G401 (cell line): Measurements from ENCODE around the gene GPR137. TPM values are rescaled to one million over a fixed set of nuclear protein-coding genes. Genes with fewer than 3 reads are reported as not detected.

ENCODE experiments used
- DNase-seq: peaks from one replicate; pipeline ENCODE4 v3.0.0-alpha.2; 2015; ENCODE audit warnings: low spot score
- in situ Hi-C: cut with HindIII; loops from 2 replicates; pipeline ENCODE4 v1.10.0; 2016; ENCODE audit warnings: low sequenced_read_pairs, mixed read lengths
- total RNA-seq: library from RNA; depleted of rRNA; stranded (reverse); fragments of >200 nt; shearing (Covaris generic); gene quantifications from 2 replicates; pipeline ENCODE4 v1.2.3, GENCODE V29; 2014

GPR137 gene
- total RNA-seq, 1 experiment from 2014 or later, result 17.8 TPM

DNA sequence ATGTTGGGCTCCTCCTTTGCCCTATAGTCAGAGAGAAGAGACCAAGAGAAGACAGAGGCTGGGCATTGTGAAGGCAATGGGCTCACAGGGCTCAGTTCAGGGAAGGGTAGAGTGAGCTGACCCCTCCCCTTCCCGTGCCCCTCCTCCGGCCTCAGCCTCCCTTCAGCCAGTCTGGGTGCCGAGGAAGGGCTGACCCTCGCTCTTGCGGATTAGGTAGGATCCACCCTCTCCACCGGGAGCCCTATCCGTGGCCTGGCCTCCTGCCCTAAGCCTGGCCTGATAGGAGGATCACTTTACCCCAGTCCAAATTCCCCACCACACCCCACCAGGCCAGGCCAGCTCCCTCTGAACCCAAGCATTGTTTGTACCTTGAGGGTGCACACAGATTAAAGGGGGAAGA lies 37.1 kb upstream of the GPR137 start:
- in situ Hi-C loops, result no loop called here
- no peak for DNase-seq

DNA sequence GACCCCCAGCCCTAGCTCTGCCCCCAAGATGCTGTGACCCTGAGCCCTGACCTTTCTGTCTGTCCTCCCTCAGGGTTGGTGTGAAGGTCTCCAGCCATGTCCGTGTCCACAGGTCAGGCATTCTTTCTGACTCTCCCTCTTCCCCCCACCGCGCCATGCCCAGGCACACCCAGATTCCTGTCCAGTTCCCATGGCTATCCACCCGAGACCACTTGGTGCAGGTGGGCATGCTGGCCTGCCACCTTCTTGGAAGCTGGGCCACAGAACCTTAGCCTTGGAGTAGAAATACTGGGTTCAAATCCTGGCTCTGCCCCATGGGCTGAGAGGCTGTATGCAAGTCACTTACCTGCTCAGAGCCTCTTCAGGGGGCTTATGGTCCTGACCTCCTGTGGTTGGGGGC lies 36.6 kb upstream of the GPR137 start:
- DNase-seq, result no peak
- in situ Hi-C loops, result no loop called here

DNA sequence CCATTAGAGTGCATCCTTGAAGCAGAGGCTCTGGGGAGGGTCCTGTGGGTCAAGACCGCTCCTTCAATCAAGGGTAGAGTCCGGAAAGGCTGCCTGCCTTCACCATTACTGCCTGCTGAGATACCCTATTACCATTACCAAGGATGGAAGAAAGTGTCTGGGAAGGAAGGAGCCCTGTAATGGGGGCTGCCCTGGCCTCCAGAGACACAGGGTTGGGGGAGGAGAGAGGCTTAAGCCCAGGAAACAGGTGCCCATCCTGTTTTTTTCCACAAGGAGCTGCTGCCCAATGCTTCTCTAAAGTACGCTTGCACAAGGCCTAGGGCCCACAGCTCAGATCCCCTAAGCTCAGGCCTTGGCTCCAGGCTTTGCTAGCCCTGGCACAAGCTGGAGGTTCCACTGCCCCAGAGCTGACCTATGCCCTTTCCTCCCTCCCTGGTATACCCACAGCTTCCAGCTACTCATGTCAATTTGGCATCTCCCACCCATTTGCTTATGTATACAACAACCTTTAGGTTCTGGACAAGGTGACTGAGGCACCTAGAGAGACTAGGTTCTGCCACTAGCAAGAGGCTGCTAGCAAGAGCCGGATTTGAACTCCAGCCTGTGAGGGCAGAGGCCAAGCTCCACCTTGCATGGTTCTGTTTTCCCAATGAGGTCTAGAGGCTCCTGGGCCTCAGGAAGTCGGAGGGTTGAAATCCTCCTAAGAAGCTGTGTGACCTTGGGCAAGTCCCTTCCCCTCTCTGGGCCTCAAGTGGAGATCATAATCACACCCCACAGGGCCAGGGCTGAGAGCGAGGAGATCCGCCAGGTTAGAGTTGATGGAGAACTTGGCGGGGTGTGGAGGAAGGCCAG lies 35.9 kb upstream of the GPR137 start:
- no peak for DNase-seq

DNA sequence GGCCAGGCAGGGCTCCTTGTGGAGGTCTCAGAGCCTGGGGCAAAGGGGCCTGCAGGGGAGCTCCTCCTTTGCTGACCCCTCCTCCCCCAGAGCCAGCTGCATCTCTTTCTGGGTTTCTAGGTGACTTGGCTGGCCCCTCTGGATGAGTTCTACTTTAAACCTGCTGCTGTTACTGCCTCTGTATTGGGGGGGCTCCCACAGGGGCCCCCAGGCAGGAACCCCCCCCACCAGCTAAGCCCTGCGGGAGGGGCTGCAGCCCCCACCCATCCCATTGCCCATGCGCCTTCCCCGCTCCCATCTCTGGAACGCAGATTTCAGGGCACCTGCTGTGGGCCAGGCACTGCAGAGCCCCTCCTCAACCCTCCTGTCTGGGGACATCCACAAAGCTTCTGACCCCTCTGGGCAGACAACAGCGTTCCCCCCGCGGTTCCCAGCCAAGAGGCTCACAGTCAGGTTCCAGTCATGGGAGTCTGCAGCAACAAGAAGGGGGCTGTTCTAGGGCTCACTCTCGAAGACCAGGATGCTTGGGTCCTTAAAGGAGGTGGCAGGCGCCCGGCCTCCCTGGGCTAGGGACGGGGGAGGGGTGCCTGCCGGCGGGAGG lies 35.1 kb upstream of the GPR137 start:
- no peak for DNase-seq
- in situ Hi-C loops, result no loop called here

More for the DNA sequence above, 35.9 kb upstream of the GPR137 start:
- in situ Hi-C loops, result no loop called here

DNA sequence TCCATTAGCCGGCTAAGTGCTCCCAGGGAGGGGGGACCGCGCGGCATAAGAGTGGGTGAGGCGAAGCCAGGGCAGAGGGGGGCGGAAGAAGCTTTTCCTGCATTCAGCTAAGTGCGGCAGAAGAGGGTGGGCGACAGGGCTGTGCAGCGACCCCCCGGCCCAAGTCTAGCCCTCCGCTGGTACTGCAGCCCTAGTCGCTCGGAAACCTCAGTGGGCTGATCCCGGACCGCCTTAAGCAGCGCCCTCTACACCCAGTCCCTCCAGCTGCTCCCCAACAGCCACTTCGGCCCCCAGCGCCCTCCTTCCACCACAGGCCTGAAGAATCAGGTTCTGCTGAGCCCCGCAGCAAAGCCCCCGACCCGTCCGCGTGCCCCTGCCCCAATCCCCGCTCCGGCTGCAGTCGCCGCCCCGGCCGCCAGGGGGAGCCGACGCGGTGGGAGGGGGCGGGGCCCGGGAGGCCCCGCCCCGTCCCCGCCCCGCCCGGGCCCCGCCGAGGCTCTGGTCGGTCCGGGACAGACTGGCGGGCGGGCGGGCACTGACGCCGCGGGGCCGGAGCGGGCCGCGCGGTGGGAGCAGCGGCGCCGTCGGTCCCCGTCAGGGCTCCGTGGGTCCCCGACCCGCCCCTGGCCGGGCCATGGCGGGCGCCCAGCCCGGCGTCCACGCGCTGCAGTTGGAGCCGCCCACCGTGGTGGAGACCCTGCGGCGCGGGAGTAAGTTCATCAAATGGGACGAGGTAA lies 34.5 kb upstream of the GPR137 start, which contains the start of gene PLCB3:
TSS of gene PLCB3 (plus strand) at position 515 of the 737 bp plus-strand sequence. CDS start at position 635, 120 bp downstream.
- in situ Hi-C loops, result no loop called here
- no peak for DNase-seq

DNA sequence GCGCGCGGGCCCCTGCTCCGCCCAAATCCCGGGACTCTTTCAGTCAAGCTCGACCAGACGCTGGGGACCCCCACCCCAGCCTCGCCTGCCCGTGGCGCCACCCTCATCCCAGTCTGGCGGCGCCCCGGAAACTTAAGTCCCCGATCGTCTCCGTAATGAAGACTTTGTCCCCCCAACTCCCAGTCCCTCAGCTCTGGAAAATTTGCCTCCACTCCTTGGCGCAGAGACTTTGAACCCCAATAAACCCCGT lies 34.0 kb upstream of the GPR137 start:
- no peak for DNase-seq
- in situ Hi-C loops, result no loop called here

DNA sequence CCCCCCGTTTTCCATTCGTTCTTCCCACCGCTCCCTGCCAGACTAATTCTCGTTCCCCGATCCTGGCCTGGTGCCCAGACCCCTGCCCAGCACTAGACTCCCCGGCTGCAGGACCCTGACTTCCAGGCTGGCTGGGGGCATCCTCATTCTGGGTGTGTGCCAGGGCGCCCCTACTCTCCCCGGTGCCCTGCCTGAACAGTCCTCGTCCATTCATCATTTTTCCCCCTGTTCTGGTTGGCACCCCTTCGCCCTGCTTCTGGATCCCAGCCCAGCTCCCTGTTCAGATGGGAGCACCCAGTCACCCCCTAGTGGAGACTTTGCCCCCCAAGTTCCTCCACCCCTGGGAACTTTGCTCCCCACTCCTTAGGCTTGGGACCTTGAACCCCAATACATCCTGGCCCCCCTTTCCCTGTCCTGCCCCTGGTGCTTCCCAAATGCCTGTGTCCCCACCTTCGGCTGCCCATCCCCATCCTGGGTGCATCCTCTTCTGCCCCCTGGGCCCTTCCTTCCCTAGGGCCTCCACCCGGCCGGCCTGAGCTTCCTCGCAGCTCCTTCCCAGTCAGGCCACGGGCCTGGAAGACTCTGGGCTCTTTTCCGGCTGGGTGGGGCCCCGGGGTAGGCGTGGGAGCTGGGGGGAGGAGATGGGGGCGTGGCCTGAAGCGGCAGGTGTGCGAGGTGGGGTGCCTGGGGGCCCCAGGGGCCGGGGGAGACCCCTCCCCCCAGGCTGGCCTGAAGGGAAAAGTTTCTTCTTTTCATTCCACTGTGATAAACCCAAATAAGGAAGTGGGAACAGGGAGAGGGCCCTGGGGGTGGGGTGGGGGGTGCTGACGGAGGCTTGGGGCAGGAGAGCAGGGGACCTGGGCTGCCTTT lies 33.4 kb upstream of the GPR137 start:
- no peak for DNase-seq
- in situ Hi-C loops, result no loop called here

DNA sequence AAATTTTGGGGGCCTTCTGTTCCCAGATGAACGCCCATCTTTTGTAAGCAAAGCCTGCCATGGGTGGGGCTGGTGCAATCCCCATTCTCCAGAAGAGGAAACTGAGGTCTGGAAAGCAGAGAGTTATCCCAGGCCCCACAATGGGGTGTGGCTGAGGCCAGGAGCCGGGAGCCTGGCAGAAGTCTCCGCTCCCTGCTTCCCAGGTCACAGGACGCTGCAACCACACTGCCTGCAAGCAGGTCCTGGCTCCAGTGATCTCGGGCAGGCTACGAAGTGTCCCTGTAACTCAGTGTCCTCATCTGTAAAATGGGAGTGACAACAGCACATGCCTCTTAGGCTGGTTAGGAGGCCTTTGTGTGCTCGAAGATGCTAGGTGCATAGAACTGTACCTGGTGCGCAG lies 32.6 kb upstream of the GPR137 start:
- in situ Hi-C loops, result no loop called here
- no peak for DNase-seq

DNA sequence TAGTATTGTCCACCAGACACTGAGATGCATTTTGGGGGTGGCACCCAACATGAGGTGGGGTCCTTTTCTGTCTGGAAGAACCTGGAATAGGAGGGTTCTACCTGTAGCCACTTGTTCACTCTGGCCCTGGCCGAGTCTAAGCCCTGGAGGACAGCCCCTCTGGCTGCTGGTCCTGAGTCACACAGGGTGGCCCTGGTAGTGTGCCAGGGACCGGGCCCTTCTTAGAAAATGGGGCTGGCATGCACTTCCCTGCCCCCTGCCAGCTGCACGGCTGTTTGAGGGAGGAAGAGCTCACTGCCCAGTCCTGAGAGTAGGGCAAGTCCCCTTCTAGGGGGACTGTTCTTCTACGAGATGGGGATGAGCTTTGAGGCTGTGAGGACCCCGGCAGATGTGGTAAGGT lies 32.2 kb upstream of the GPR137 start:
- peak; percentile 78 for DNase-seq
- in situ Hi-C loops, result no loop called here

DNA sequence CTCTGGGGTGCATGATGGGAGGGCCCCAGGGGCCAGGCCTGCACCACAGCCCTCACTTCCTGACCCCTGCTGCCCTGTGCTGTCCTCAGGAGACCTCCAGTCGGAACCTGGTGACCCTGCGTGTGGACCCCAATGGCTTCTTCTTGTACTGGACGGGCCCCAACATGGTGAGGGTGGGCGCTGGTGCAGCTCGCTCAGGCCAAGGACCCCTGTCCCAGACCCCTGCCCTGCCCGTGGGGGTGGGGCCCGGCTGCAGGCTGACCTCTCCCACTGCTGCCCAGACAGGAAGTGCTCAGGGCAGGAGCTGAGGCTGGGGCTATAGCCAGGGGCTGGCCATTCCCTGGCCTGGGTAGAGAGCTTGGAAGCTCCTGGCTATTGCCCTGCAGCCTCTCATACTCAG lies 31.3 kb upstream of the GPR137 start:
- in situ Hi-C loops, result no loop called here
- no peak for DNase-seq

DNA sequence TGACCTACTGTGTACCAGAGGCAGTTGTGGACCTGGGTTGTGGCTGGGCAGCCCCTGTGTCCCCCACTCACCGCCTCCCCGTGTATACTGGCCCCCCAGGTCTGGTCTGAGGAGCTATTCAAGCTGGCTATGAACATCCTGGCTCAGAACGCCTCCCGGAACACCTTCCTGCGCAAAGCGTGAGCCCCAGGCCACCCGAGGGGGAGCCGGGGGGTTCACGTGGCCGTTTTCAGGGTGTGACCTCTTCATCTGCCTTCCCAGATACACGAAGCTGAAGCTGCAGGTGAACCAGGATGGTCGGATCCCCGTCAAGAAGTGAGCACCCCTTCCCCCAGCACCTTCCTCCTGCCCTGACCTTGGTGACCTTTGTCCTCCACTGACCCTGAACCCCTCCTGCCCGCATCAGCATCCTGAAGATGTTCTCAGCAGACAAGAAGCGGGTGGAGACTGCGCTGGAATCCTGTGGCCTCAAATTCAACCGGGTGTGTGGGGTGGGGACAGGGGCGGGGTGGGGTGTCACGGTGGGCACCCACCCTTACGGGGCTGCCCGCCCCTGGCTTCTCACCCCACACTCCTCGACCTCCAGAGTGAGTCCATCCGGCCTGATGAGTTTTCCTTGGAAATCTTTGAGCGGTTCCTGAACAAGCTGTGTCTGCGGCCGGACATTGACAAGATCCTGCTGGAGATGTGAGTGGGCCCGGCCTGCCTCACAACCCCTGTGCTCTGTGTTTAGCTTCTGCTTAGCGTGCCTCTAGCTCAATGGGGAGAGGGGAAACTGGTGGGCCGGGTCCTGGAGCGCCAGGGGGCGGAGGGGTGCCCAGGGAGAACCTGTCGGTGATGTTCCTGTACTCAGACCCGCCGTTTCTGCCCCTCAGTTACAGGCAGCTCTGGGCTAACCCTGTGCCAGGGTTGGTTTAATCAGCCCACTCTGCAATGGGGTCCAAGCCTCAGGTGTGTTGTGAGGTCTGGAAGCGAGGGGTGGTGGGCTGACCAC lies 30.2 kb upstream of the GPR137 start:
- no peak for DNase-seq
- in situ Hi-C loops, result no loop called here

DNA sequence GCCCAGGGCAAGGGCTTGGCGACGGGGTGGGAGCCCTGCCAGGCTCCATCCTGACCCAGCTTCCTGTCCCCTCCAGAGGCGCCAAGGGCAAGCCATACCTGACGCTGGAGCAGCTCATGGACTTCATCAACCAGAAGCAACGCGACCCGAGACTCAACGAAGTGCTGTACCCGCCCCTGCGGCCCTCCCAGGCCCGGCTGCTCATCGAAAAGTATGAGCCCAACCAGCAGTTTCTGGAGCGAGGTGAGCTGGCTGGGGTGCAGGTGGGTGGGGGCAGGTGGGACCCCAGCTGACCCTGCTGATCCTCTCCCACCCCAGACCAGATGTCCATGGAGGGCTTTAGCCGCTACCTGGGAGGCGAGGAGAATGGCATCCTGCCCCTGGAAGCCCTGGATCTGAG lies 29.3 kb upstream of the GPR137 start:
- DNase-seq, result no peak
- in situ Hi-C loops, result no loop called here

DNA sequence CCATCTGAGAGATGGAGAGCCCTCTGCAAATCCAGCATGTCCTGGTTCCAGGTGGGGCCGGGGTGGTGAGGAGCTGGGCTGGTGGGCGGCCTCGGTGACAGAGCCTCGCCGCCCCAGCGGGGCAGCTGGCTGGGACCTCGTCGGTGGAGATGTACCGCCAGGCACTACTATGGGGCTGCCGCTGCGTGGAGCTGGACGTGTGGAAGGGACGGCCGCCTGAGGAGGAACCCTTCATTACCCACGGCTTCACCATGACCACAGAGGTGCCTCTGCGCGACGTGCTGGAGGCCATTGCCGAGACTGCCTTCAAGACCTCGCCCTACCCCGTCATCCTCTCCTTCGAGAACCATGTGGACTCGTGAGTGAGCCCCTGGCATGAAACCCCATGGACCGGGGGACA lies 27.3 kb upstream of the GPR137 start:
- no peak for DNase-seq
- in situ Hi-C loops, result no loop called here

DNA sequence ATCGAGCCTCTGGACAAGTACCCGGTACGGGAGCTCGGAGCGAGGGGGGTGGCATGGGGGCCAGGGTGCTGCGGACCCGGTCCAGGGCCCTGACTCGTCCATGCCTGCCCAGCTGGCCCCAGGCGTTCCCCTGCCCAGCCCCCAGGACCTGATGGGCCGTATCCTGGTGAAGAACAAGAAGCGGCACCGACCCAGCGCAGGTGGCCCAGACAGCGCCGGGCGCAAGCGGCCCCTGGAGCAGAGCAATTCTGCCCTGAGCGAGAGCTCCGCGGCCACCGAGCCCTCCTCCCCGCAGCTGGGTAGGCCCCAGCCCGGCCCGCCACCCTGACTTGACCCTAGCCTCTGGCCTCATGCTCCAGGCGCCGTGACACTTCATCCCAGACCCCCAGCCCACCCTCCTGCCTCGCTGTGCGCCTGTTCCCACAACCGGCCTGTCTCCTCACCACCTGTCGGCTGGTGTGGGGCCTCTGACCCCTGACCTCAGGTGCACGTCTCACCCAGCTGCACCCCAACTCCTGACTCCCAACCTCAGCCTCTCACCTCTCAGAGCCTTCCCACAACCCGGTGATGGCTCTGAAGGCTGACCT lies 26.6 kb upstream of the GPR137 start:
- no peak for DNase-seq
- in situ Hi-C loops, result no loop called here

DNA sequence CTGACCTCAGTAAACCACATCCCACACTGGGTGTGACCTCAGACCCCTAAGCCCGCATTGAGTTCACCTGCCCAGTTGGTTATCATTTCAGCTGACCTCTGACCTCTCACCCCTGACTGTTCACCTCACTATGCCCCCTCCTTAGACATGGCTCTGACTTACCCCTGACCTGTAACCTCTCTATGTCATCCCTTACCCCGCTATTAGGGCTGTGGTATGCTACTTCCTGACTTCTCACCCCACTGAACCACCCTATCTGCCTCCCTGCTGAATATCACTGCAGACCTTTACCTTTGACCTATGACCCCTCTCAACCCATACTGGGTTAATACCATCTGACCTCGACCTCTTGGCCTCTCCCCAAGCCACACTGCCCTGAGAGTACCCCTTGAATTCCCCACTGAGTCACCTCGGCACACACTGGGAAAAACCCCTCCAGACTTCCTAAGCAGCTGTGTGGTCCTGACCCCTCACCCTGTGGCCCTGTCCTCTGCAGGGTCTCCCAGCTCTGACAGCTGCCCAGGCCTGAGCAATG lies 26.0 kb upstream of the GPR137 start:
- DNase-seq, result no peak
- in situ Hi-C loops, result no loop called here

DNA sequence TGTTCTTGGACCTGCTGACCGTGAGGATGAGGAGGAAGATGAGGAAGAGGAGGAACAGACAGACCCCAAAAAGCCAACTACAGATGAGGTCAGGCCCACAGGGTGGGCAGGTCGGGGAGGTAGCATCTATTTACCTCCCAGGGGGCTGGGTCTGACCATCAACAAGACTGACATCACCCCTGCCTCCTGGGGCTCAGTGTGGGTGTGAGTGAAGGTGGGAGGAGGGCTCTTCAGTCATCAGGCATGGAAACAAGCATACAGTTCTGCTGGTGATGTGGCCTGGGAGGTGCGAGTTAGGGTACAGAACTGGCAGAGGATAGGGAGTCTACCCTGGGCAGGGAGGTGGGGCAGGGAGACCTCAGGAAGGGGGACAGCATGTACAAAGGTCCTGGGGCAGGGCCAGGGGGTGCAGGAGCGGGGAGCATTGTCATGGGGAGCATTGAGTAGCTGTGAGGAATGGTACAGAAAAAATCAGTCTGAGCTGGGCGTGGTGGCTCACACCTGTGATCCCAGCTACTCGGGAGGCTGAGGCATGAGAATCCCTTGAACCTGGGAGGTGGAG lies 25.4 kb upstream of the GPR137 start:
- in situ Hi-C loops, result no loop called here
- DNase-seq, result no peak

DNA sequence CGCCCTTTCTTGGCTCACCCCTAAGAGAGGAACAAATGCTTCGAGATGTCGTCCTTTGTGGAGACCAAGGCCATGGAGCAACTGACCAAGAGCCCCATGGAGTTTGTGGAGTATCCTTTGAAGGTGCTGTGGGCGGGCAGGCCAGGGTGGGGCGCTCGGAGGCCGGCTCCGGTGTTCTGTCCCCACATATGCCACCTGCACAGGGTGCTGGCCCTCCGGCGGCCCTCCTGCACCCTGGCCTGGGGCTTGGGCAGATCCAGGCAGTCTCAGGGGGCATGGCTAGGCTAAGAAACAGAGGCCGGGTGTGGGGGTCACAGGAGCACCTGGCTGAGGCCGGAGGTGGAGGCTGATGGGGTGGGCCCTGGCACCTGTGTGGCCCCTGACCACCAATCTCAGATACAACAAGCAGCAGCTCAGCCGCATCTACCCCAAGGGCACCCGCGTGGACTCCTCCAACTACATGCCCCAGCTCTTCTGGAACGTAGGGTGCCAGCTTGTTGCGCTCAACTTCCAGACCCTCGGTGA lies 24.0 kb upstream of the GPR137 start:
- in situ Hi-C loops, result no loop called here
- no peak for DNase-seq
